Gastrocnemius medialis (tissue), 4 donors: ENCODE measurements around the gene LONP1.

Experiments
- CTCF ChIP-seq, 5 experiments: fragments of 450-650 bp in 3 of 5; fragments of 200-600 bp in 2 of 5; sonication (generic) in 2 of 5; IDR thresholded peaks in 4 of 5; conservative IDR thresholded peaks in 1 of 5; 1 replicate in 4 of 5; 2 replicates in 1 of 5; pipeline ENCODE4 v1.5.1; 2016 to 2019; ENCODE audit warnings: antibody characterized with exemption in 5 of 5, mild to moderate bottlenecking in 3 of 5, moderate library complexity in 3 of 5
- POLR2A ChIP-seq, 2 donors: fragments of 450-650 bp; IDR thresholded peaks; one replicate each; pipeline ENCODE4 v1.6.1; 2017; ENCODE audit warnings: antibody characterized with exemption in 2 of 2, mild to moderate bottlenecking in 2 of 2, moderate library complexity in 2 of 2

GRCh38 chr19:5696196-5697021, 23.5 kb downstream of the LONP1 start:
- no peak for TF ChIP-seq CTCF (IDR thresholded peaks at IDR 0.05 in 4 of 5, conservative IDR thresholded peaks at IDR 0.05 in 1 of 5)
- TF ChIP-seq POLR2A (IDR thresholded peaks at IDR 0.05): no peak
